PC-9 (cell line): ENCODE data around the gene CPVL.

ENCODE experiments used
- EZH2 ChIP-seq: fragments of 200-600 bp; sonication (generic); IDR thresholded peaks from 2 replicates; pipeline ENCODE4 v1.8.0; 2017; ENCODE audit warnings: antibody characterized with exemption, low read depth
- TF ChIP-seq, protein P1 (sequence below): fragments of 200-600 bp; sonication (generic); conservative IDR thresholded peaks from 2 replicates; pipeline ENCODE4 v1.6.1; 2017; ENCODE audit warnings: mixed run types, antibody characterized with exemption, mild to moderate bottlenecking, moderate library complexity

DNA sequence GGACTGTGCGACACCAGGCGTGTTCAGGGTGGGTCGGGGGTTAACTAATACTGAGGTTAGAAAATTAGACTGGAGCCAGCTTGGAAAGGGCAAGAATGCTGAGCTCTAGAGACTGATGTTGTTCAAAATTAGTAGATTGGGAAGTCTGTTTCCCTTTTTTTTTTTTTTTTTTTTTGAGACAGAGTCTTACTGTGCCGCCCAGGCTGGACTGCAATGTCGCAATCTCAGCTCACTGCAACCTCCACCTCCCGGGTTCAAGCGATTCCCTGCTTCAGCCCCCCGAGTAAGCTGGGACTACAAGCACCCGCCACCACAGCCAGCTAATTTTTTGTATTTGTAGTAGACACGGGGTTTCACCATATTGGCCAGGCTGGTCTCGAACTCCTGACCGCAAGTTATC is 2.7 kb upstream of the CPVL start:
- TF ChIP-seq, protein P1, sequence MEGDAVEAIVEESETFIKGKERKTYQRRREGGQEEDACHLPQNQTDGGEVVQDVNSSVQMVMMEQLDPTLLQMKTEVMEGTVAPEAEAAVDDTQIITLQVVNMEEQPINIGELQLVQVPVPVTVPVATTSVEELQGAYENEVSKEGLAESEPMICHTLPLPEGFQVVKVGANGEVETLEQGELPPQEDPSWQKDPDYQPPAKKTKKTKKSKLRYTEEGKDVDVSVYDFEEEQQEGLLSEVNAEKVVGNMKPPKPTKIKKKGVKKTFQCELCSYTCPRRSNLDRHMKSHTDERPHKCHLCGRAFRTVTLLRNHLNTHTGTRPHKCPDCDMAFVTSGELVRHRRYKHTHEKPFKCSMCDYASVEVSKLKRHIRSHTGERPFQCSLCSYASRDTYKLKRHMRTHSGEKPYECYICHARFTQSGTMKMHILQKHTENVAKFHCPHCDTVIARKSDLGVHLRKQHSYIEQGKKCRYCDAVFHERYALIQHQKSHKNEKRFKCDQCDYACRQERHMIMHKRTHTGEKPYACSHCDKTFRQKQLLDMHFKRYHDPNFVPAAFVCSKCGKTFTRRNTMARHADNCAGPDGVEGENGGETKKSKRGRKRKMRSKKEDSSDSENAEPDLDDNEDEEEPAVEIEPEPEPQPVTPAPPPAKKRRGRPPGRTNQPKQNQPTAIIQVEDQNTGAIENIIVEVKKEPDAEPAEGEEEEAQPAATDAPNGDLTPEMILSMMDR, result no peak
- no peak for TF ChIP-seq EZH2
